OCI-LY7 (cell line): ENCODE data around the gene PSMB9. TPM values are rescaled to one million over a fixed set of nuclear protein-coding genes. Genes with fewer than 3 reads are reported as not detected.

Source experiments
- BruUV-seq: library from RNA; stranded (reverse); fragments of 400-500 nt; replicated peaks from 2 replicates; lab custom pipeline; 2021; lab: Mats Ljungman, UMichigan
- CTCF ChIA-PET: fragments of 300-600 bp; sonication (Branson Sonifier 250); formaldehyde crosslinking; loops from one replicate; lab custom pipeline; 2022; ENCODE audit warnings: antibody characterized with exemption; ENCODE audit not compliant: unreplicated experiment; lab: Charles Lee
- POLR2A ChIA-PET: fragments of 300-600 bp; sonication (Branson Sonifier 250); formaldehyde crosslinking; loops from one replicate; lab custom pipeline; 2022; ENCODE audit warnings: antibody characterized with exemption; lab: Charles Lee
- DNase-seq: peaks from one replicate; pipeline ENCODE4 v3.0.0-alpha.2; 2015; ENCODE audit warnings: low spot score
- H2AFZ ChIP-seq: fragments of 200-600 bp; sonication (generic), shearing (Covaris generic); 2 replicates; pipeline ENCODE4 v1.6.1; 2014; ENCODE audit warnings: mild to moderate bottlenecking, antibody characterized with exemption, low read length, moderate library complexity
- H3K27ac ChIP-seq: fragments of 200-600 bp; sonication (generic); 2 replicates; pipeline ENCODE4 v1.5.1; 2014; ENCODE audit warnings: mixed run types, low read depth, mild to moderate bottlenecking, moderate library complexity, low read length, inconsistent platforms; ENCODE audit not compliant: poor library complexity, severe bottlenecking
- H3K36me3 ChIP-seq: fragments of 200-600 bp; sonication (generic); 2 replicates; pipeline ENCODE4 v1.6.1; 2014; ENCODE audit warnings: mild to moderate bottlenecking, antibody characterized with exemption, low read length, moderate library complexity, mixed read lengths; ENCODE audit not compliant: insufficient read depth
- H3K4me1 ChIP-seq: fragments of 200-600 bp; sonication (generic); 2 replicates; pipeline ENCODE4 v1.5.1; 2014; ENCODE audit warnings: mild to moderate bottlenecking, low read length; ENCODE audit not compliant: insufficient read depth, poor library complexity, severe bottlenecking
- H3K4me2 ChIP-seq: fragments of 200-600 bp; sonication (generic); 2 replicates; pipeline ENCODE4 v1.6.1; 2014; ENCODE audit warnings: mild to moderate bottlenecking, low read length
- H3K4me3 ChIP-seq: fragments of 200-600 bp; sonication (generic); 2 replicates; pipeline ENCODE4 v1.5.1; 2014; ENCODE audit warnings: mild to moderate bottlenecking, low read depth, low read length; ENCODE audit not compliant: poor library complexity, severe bottlenecking
- H3K79me2 ChIP-seq: fragments of 200-600 bp; sonication (generic); 2 replicates; pipeline ENCODE4 v1.6.1; 2016; ENCODE audit warnings: low read depth, mild to moderate bottlenecking, low read length, moderate library complexity, mixed read lengths; ENCODE audit not compliant: insufficient read depth
- H3K9me2 ChIP-seq: fragments of 200-600 bp; sonication (generic); 2 replicates; pipeline ENCODE4 v1.6.1; 2016; ENCODE audit warnings: mild to moderate bottlenecking, low read length, mixed read lengths; ENCODE audit not compliant: insufficient read depth
- H3K9me3 ChIP-seq: fragments of 200-600 bp; sonication (generic); 2 replicates; pipeline ENCODE4 v1.6.1; 2014; ENCODE audit warnings: mild to moderate bottlenecking, mixed run types, low read length, mixed read lengths
- H4K20me1 ChIP-seq: fragments of 200-600 bp; sonication (generic); 2 replicates; pipeline ENCODE4 v1.6.1; 2014; ENCODE audit warnings: mild to moderate bottlenecking, antibody characterized with exemption, low read length, moderate library complexity, mixed read lengths; ENCODE audit not compliant: insufficient read depth
- EZH2phosphoT487 ChIP-seq: fragments of 200-600 bp; sonication (generic); IDR thresholded peaks from 2 replicates; pipeline ENCODE4 v1.6.1; 2018; ENCODE audit warnings: low read depth, borderline replicate concordance, mild to moderate bottlenecking, mixed run types, antibody characterized with exemption, low read length, moderate library complexity, mixed read lengths
- intact Hi-C: fragments of 100-400 bp; cut with micrococcal nuclease; formaldehyde crosslinking; loops from one replicate; pipeline ENCODE4 v1.10.0; 2022; ENCODE audit not compliant: unreplicated experiment
- total RNA-seq, 2 experiments: library from RNA; depleted of rRNA in 1 of 2; stranded (reverse); fragments of >200 nt in 1 of 2; shearing (Covaris generic) in 1 of 2; gene quantifications; 2 replicates each; pipeline ENCODE4 v1.2.3, GENCODE V29; 2014 to 2022
- TF ChIP-seq, protein P1 (sequence below): fragments of 200-600 bp; sonication (generic); conservative IDR thresholded peaks from 2 replicates; pipeline ENCODE4 v1.5.1; 2014; ENCODE audit warnings: mild to moderate bottlenecking, antibody characterized with exemption, low read length, moderate library complexity, mixed read lengths

Gene PSMB9
- total RNA-seq, 2 experiments from 2014 or later = 149 to 193 TPM

- Histone ChIP-seq H3K36me3 (peaks cover 30% of the 10 kb centered on the region), H3K27ac (peak overlapping the region; percentile 97), H2AFZ (peak overlapping the region; percentile 79; the same call in 1 of the 2 replicates), H3K4me2 (peak overlapping the region; percentile 87), H4K20me1 (no peaks in the 10 kb centered on the region), H3K4me3 (peak overlapping the region; percentile 69), H3K4me1 (peaks cover 85% of the 10 kb centered on the region), H3K9me3 (no peaks in the 10 kb centered on the region), H3K9me2 (no peaks in the 10 kb centered on the region), H3K79me2 (peaks cover 13% of the 10 kb centered on the region; the same call in 1 of the 2 replicates)
- peak; percentile 96 for DNase-seq
- no TSS peak for BruUV-seq
- CTCF ChIA-PET = no interaction called here
- POLR2A ChIA-PET = interaction anchor here (1.2 kb wide), 1 partner anchor 18 kb away, joined by 4 read pairs; no protein-coding TSS in a partner anchor
- intact Hi-C loops = loop anchor here (2.0 kb wide), 1 partner anchor 29 kb away; the partner anchor contains the start of gene PSMB8
- TF ChIP-seq, protein P1, sequence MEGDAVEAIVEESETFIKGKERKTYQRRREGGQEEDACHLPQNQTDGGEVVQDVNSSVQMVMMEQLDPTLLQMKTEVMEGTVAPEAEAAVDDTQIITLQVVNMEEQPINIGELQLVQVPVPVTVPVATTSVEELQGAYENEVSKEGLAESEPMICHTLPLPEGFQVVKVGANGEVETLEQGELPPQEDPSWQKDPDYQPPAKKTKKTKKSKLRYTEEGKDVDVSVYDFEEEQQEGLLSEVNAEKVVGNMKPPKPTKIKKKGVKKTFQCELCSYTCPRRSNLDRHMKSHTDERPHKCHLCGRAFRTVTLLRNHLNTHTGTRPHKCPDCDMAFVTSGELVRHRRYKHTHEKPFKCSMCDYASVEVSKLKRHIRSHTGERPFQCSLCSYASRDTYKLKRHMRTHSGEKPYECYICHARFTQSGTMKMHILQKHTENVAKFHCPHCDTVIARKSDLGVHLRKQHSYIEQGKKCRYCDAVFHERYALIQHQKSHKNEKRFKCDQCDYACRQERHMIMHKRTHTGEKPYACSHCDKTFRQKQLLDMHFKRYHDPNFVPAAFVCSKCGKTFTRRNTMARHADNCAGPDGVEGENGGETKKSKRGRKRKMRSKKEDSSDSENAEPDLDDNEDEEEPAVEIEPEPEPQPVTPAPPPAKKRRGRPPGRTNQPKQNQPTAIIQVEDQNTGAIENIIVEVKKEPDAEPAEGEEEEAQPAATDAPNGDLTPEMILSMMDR = no peak
- no peak for TF ChIP-seq EZH2phosphoT487
Observed at GRCh38 chr6:32815996-32816395, 38.0 kb upstream of the PSMB9 start.

GRCh38 chr6:32816746-32817204 lies 37.2 kb upstream of the PSMB9 start, which contains the start of gene HLA-DOB:
TSS of gene HLA-DOB (minus strand) at chr6:32817002. CDS start at chr6:32816951, 51 bp downstream.
- Histone ChIP-seq H3K4me3 (peak within 1 kb of the TSS; percentile 69), H3K9me3 (no peaks in the 10 kb centered on the region), H3K9me2 (no peaks in the 10 kb centered on the region), H4K20me1 (no peaks in the 10 kb centered on the region), H3K27ac (peak within 1 kb of the TSS; percentile 97), H3K36me3 (peaks cover 30% of the 10 kb centered on the region), H3K79me2 (peaks cover 13% of the 10 kb centered on the region; the same call in 1 of the 2 replicates), H2AFZ (peak within 1 kb of the TSS; percentile 79; the same call in 1 of the 2 replicates), H3K4me2 (peak within 1 kb of the TSS; percentile 87), H3K4me1 (peaks cover 92% of the 10 kb centered on the region)
- no TSS peak for BruUV-seq
- TF ChIP-seq, protein P1 = no peak
- no peak for TF ChIP-seq EZH2phosphoT487
- POLR2A ChIA-PET = interaction anchor here (1.0 kb wide), 3 partner anchors 19 to 156 kb away, joined by 3 to 6 read pairs (median 3); partner anchors contain the start of gene TAP2
- DNase-seq = peak; percentile 86
- CTCF ChIA-PET = interaction anchor here (1.0 kb wide), 1 partner anchor 11 kb away, joined by 3 read pairs; no protein-coding TSS in a partner anchor
- intact Hi-C loops = loop anchor here (2.0 kb wide), 1 partner anchor 28 kb away; the partner anchor contains the start of gene PSMB8

DNA sequence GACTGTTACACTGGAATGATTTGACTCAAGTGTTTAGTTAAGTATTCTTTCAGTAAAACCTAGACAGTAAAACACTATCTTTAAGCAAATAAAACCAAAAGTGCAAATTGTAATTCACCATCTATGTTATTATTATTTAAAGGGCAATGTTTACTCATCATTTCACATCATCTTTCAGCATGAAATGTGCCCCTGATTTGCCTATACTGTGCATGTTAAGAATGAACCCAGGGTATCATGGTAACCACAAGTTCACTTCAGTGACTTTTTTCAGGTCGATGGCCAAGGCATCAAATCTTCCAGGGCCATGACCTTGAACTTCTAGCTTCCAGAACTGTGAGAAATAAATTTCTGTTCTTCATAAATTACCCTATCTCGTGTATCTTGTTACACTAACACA lies 35.1 kb upstream of the PSMB9 start:
- H3K36me3 ChIP-seq = peaks cover 11% of the 10 kb centered on the region
- no TSS peak for BruUV-seq
- TF ChIP-seq EZH2phosphoT487 = no peak
- TF ChIP-seq, protein P1 = no peak
- H3K9me3 ChIP-seq = no peaks in the 10 kb centered on the region
- no peaks in the 10 kb centered on the region for H4K20me1 ChIP-seq
- no peak for DNase-seq
- no peaks in the 10 kb centered on the region for H3K9me2 ChIP-seq
- CTCF ChIA-PET = no interaction called here
- intact Hi-C loops = no loop called here
- peaks cover 11% of the 10 kb centered on the region; the same call in 1 of the 2 replicates for H3K79me2 ChIP-seq
- peak overlapping the region; percentile 20; the same call in 1 of the 2 replicates for H3K4me2 ChIP-seq
- no peak overlapping the region for H3K4me3 ChIP-seq
- H3K4me1 ChIP-seq = peaks cover 80% of the 10 kb centered on the region
- no peak overlapping the region for H3K27ac ChIP-seq
- 0 out of 2 replicates have a peak overlapping the region, but pooled peaks have one; percentile 8 for H2AFZ ChIP-seq
- POLR2A ChIA-PET = no interaction called here
